T-helper 1 cell treated with Interleukin-12 subunit alpha and Interleukin-12 subunit beta and Interleukin-4 antibody, amounts not matched to agents 30 ng/mL and 1 ng/mL, for 36 hours (primary cell): ENCODE results near the gene CELSR1. TPM values are rescaled to one million over a fixed set of nuclear protein-coding genes. Genes with fewer than 3 reads are reported as not detected.

Source experiments
- intact Hi-C: fragments of 100-400 bp; cut with micrococcal nuclease; formaldehyde crosslinking; loops from one replicate; pipeline ENCODE4 v1.15.1; 2024
- total RNA-seq: library from RNA; stranded (reverse); gene quantifications from 2 replicates; pipeline ENCODE4 v1.2.3, GENCODE V29; 2022

Gene CELSR1
- total RNA-seq, 1 donor from 2014 or later = 0.47 TPM

DNA sequence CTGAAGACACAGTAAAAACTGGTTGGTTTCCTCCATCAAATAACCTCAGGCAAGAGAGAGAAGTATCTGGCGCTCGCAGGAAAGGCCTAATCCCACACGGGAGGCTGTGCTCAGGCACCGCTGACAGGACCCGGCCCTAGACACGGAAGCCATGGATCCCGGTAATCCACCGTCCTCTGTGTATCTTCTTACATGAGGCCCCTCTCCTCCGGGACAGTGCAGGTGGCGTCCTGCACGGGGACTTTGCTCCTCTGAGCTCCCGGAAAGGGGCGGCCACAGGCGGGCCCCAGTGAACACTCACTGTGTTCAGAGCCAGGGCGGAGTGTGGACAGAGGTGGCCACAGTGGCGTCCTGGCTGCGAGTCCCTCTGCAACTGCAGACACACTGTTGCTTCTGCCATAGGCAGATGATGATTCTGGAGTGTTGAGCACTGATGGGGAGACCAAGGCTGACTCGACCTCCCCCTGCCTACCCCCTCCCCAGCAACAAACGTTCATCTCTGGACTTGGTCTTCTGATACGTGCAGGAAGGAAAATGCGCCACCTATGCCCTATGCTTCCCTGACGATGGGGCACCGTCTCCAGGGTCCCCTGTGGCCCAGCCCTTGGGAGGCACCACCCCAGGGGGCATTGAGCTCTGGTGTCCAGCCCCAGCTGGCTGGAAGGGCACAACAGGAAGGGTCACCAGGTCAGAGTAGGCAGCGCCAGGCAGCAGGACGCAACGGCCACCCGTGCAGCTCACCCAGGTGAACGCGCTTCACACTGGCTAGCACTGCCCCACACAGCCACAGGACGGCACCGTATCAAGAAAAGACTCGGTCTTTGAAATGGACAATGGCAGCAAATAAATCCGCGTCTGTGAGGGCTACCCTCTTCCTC, 106.2 kb downstream of the CELSR1 start:
- intact Hi-C loops = no loop called here

DNA sequence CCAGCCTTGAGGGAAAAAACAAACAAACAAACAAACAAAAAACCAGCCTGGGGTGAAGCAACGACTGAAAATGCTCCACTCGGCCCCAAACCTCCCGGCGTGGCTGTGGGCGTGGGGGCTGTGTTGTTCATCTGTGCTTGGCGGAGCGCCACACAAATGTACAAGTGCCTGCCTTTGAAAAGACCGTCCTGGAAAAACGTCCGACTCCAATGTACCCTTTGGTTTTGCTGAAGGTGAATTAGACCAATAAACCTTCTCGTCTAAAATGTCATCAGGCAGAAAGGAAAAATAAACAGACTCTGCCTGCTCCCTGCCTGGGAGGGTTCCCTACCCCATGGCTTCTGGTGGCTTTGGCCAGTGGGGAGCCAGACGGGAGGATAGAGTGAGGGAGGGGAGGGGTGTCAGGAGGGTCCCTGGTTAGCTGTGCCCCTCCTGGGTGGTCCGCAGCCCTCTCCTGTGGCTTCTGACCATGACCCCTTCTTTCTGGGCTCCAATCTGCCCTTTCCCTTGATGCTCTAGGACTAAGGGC, 108.0 kb downstream of the CELSR1 start:
- intact Hi-C loops = no loop called here

DNA sequence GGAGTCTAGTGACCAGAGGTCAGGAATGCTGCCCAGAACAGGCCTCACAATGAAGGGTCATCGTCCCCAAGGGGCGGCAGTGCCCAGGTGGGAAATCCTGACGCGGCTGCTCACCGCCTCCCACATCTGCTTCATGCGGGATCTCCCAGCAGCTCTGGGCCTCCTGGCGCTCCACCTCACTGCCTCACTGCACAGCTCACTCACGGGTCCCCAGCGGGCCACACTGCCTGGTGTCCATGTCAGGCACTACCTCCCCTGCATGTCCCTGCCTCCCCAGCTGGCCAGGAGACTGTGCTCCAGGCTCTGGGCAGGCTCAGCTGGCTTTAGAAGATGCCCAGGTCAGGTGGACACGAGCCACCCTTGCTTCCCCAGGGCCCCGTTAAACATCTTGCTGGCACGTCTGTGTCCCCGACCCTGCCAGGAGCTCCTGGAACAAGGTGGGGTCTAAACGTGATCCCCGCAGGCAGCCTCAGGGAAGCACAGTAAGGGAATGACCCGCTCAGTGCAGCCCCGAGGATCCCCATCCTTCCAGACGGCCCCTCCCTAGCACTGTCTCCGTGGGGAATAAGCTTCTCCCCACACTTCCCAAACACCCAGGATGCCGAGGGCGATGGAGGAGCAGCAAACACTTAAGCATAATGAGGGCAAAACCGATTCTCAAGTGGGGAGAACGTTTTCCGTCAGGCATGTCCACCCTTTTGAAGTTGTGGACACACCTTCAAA, 108.7 kb downstream of the CELSR1 start:
- intact Hi-C loops = no loop called here

DNA sequence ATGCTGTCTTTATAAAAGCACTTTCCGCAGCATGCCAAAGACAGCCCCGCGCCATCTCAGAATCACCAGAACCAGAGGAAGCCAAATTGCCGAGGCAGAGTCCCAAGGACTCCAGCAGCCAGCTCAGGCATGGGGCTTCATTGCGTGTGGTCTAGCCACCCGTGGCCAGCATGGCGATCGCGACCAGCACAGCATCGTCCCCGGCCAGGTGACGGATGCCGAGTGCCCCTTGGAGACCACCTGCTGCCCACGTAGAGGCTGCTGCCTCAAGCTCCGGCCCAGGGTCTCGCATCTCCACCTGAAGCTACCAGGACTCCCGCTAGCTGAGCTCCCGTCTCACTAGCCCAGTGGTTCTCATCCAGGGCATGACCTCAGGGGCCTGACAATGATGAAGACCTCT, 109.2 kb downstream of the CELSR1 start:
- intact Hi-C loops = no loop called here

DNA sequence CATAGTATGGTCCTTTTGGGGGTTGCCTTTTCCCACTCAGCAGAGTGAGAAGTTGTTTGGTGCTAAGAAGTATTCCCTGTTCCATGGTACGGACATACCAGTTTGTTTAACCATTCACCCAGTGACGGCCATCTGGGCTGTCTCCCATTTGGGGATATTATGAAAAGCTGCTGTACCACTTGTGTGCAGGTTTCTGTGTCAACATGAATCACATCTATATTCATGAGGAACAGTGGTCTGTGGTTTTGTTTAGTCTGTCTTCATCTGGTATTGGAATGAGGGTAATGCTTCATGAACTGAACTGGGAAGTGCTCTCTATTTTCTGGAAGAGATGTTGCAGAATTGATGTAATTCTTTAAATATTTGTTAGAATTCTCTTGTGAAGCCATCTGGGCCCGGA, 112.4 kb downstream of the CELSR1 start:
- intact Hi-C loops = no loop called here

DNA sequence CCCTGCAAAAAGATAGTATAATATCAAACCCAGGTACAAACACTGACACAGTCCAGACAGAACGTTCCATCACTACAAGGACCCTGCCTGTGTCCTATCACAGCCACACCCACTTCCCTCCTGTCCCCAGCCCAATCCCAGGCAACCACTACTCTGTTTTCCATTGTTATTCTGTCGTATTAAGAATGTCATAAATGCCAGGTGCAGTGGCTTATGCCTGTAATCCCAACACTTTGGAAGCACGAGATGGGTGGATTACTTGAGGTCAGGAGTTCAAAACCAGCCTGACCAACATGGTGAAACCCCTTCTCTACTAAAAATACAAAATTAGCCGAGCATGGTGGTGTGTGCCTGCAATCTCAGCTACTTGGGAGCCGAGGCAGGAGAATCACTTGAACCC, 112.9 kb downstream of the CELSR1 start:
- intact Hi-C loops = no loop called here

DNA sequence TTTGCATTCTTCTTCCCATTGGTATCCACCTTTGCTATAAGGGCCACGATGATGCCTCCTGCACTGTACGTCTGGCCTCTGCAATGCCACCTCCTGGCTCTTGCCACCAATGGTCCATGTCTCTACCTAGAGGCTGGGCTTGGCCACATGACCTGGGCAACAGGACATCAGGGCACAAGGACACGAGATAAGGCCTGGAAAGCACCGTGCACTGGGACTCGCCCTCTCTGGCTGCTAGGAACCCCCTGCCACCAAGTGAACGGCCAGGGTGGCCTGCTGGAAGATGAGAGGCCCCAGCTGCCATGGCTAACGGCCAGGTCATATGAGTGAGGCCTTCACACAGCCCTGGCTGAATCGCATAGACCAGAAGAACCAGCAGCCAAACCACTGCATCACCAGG, 114.5 kb downstream of the CELSR1 start:
- intact Hi-C loops = no loop called here

DNA sequence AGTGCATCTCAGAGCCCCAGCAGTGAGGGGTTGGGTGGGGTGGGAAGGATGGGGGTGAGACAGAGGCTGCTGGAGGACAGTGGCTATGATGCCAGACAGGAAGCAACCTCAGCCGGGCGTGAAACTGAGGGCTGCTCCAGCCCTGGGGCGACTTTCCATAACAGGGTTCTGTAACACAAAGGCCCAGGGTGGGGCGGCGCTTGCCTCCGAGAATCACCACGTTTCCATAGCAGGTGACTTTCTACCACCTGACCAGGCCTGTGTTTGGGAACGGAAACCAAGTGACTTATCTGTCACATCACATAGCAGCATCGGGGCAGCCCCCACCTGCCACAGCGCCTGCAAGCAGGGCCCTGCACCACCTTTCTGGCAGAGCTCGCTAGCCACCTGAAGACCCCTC, 116.2 kb downstream of the CELSR1 start:
- intact Hi-C loops = no loop called here

DNA sequence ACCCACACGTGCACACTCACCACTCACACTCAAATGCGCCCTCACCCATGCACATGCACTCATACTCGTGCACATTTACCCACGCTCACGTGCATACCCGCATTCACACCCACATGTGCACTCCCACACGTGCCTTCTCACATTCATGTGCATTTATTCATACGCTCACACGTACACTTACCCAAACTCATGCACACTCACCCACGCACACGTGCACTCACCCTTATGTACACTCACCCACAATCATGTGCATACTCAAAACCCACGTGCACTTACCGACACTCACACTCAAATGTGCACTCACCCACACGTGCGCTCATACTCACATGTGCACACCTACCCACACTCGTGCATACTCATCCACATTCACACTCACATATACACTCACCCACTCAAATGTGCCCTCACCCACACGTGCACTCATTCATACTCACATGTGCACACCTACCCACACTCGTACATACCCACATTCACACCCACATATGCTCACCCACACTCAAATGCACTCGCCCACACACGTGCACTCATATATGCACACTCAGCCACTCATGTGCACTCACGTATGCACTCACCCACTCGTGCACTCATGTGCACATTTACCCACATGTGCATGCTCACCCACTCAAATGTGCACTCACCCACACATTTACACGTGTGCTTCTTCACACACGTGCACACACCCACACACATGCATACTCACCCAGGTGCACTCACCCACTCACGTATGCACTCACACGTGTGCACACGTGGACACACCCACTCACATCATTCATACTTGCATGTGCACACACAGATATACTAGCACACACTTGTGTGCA, 117.5 kb downstream of the CELSR1 start:
- intact Hi-C loops = no loop called here

DNA sequence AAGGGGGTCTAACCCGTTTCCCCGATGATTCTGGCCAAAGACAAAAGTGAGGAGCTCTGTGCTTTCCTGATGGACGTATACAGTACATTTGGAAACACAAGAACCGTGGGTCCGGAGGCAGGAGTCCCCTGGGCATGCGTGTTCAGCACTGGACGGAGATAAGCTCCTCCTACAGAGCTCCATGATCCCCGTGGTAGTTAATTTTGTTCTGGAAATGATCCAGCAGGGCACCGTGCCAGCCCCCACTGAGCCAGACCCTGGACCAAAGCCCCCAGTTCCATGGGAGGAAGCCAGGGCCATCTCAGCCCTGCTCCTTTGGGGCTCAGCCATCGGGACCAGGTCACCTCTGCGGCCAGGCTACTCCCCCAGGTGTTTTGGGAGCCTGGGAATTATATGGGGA, 118.6 kb downstream of the CELSR1 start:
- intact Hi-C loops = no loop called here

DNA sequence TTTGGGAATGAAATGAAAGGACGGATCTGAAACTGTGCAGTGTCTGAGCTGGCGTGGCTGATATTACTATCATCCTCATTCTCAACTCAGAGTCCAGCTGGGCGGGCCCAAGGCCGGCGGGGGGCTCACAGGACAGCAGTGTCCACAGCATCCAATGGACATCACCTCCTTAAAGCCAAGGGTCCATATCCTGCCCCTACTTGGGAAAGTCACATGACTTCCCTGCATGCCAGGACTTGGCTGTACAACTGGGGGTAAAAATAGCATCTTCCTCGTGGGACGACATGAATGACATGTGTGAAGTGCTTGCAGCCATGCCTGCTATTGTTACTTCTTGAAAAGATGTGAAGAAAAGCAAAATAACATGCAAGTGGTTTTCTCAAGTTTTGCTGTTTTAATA, 119.7 kb downstream of the CELSR1 start:
- intact Hi-C loops = no loop called here

DNA sequence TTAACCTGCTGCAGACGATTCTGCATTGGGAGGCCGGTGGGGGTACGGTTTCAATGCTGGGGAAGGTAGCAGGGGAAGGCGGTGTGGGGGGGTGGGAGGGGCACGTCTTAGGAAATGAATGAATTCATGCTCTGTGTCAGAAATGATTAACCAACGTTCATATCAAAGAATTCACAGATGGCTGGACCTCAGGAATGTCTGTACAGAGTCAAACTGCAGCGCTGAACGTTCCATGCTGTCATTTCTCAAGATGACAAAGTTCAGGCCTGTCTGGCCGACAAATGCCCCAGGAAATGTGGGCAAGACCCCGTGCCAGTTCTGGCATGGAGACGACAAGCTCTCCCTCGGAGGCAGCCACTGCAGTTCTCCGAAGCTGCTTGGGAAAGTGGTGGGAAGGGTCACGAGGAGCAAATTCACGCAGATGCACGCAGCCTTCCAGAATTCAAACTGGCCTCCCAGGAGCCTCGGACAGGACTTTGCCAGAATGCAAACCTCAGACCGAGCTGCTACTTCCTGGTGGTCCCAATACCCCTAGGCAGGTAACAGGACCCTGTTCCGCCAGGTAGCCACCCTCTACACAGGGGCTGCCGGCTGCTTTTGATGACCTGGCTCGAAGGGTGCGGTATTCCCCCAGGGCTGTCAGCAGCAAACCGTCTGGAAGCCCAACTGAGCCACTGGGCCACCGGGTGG, 120.4 kb downstream of the CELSR1 start:
- intact Hi-C loops = no loop called here

DNA sequence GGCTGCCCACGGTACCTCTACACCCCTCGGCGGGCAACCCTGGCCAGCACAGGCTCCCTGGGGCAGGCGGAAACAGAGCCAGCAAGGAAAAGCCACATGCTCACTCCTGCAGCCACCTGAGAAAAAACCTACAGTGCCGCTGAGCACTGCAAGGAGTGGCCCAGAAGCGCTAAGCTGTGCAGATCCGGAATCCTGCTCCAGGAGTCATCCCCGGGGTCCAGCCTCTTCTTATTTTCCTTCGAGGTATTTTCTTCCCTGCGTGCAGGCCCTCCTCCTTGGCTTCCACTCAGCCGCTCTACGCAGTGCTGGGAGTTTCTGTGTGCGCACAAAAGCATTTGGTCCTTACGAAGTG, 120.9 kb downstream of the CELSR1 start:
- intact Hi-C loops = no loop called here

DNA sequence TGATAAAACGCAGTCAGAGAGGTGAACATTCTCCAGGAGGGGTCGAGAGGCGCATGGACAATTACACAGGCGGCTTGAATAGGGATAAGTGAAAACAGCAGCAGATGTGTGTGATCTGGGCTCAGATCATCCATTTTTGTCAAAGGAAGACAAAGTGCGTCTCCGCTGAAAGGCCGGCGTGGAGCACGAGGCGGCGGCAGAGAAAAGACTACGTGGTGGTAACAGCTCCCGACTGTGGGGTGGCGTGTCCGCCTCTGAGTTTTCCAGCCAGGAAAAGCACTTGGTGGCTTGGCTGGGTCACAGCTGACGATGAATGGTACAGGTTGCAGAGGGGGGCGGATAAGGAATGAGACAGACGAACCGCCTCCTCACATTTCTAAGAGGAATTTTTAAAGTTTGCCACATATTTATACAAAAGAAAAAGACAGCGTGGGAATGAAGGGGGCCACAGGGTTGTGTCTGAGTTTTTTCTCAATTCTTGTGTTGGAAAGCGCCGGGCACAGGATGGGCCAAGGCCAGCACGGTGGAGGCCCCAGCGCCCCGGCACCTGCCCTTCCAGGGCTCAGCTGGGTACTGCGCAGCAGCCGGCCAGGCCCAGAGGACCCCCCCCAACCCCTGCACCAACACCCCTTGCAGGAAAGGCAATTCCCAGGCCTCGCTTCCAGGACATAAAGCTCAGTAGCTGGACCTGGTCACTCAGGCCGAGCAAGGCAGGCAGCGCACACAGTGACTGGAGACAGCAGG, 121.5 kb downstream of the CELSR1 start:
- intact Hi-C loops = no loop called here

DNA sequence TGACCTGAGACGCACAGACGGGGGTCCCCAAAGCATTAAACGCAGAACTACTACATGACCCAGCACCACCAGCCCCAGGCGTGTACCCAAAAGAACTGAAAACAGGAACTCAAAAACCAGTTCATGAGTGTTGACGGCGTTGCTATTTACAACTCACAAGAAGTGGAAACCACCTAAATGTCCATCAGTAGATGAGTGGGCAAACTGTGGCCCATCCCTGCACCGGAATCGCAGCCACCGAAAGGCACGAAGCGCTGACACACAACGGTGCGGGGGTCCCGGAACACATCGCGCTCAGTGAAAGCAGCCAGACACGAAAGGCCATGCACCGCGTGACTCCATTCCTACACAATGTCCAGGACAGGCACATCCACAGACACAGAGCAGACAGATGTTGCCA, 122.7 kb downstream of the CELSR1 start:
- intact Hi-C loops = no loop called here

DNA sequence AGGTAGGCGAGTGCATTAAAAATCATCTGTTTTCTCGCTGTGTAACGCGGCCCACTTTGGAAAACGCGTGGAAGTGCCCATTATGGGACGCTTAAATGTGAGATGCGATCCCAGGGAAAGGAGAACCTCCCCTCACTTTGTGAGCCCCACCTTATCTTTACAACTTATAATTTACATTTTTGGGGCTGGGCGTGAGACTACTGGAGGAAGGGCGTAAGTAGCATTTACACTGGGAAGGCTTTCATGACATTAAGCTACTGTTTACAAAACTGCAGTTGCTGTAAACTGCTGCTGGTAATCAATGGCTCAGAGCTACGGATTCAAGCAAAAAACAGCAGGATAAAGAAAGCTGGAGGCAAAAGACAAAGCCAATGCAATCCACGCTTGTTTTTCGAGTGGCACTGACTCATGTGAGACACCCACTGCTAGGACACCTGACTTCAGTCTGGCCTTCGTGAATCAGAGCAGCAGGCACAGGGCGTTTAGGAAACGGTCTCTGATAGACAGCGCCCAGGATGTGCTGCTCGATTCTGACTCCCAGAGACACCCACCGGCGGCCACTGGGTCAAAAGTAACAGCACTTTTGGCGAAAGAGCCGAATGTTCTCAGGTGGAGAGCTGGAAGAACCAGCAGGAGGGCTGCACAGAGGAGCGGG, 123.6 kb downstream of the CELSR1 start:
- intact Hi-C loops = no loop called here

DNA sequence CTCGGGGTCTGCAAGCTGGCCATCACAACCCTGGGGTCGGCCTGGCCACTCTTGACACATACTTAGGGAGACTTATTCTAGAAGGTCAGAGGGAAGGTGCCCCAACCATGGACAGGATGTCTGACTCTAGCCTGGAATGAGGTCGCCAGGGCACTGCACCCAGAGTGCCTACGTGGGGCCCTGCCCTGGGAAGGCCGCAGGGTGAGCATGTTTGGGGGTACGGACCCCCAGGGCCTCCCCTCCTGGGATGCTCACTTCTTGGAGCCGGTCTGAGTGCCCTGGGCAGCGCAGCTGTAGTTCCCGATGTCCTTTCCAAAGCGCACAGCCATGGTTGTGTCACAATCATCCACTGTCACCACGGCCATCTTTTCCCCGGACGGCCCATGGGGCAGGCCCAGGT, 126.1 kb downstream of the CELSR1 start:
- intact Hi-C loops = no loop called here

DNA sequence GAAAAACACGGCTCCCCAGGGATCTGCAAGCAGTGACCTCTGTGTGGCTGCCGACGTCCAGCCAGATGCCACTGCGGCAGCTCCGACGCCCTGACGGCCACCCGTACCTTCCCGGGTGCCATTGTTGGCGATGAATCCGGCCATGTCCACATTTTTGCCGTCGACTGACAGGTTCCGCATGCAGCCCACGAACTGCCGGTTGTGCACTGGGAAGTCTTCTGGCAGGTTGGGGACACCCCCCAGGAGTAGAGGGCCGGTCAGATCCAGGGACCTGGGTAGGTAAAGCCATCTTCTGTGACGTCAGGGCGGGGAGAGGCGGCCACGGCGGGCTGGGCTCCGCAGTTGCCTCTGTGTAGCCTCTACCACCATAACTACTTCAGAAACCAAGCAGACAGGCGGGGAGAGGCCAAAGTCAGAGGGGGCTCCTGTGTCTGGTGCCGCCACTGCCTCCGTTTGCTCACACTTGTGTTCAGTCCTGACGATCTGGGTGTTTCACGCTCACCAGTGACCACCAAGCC, 127.1 kb downstream of the CELSR1 start:
- intact Hi-C loops = no loop called here

DNA sequence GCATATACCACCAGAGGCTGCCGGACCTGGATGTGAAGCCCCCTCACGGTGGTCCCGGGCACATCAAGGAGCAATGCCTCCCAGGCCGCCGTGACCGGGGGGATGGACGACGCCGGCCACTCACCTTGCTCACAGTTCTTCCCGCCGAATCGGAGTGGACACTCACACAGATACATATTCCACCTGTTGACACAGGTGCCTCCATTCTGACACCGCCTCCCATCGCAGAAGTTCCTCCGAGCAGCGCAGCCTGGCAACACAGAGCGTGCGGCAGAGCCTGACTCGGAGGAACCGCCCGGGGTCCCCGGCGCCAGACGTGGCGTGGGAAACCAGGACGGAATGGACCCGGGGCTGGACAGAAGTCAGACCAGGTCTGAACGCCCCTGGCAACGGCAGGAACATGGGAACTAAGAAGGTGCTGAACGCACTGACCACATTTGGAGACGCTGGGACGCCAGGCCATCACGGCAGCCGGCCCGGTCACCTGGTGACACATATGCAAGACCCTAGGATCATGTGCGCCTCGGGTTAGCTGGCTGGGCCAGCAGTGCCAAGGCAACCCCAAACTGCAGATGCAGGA, 127.7 kb downstream of the CELSR1 start:
- intact Hi-C loops = loop anchor here (10.0 kb wide), 1 partner anchor 55 kb away; no protein-coding TSS in a partner anchor
